ENCODE data around the gene IDI2. TPM values are rescaled to one million over a fixed set of nuclear protein-coding genes. Genes with fewer than 3 reads are reported as not detected.

IDI2 gene
- total and polyA plus RNA-seq, 2 donors (not counting 1 experiment from before 2014, with no cell fraction given), result not detected

GRCh38 chr10:969473-970150 lies 56.0 kb downstream of the IDI2 start:
- no peak for DNase-seq (ENCODE audit: low read depth in 2 of 2)
- Histone ChIP-seq H3K9ac (ENCODE audit: insufficient read depth, low read length) (no peak overlapping the region), H3K4me1 (ENCODE audit: control insufficient read depth, extremely low read depth, insufficient read depth, low read length) (peaks cover 4% of the 10 kb centered on the region), H3K9me3 (ENCODE audit: control insufficient read depth, insufficient read depth, low read depth, low read length) (no peaks in the 10 kb centered on the region), H3K27me3 (ENCODE audit: control insufficient read depth, insufficient read depth, low read length) (no peaks in the 10 kb centered on the region), H3K4me3 (replicated peaks in 1 of 4; ENCODE audit: control extremely low read depth in 1 of 4, insufficient read depth in 1 of 4, low read depth in 3 of 4, low read length in 4 of 4) (no peak overlapping the region), H2AFZ (ENCODE audit: low read length) (no peak overlapping the region), H3K4me2 (ENCODE audit: extremely low read depth, insufficient read depth, low read length) (no peak overlapping the region), H3K79me2 (ENCODE audit: control insufficient read depth, insufficient read depth, low read length) (no peaks in the 10 kb centered on the region), H4K20me1 (ENCODE audit: control insufficient read depth, extremely low read depth, insufficient read depth, low read length) (no peaks in the 10 kb centered on the region), H3K36me3 (ENCODE audit: control insufficient read depth, insufficient read depth, low read length) (no peaks in the 10 kb centered on the region), H3K27ac (ENCODE audit: insufficient read depth, low read length) (no peak overlapping the region)
- no peak for TF ChIP-seq EZH2 (IDR thresholded peaks at IDR 0.05; ENCODE audit: low read length, missing control alignments)
- TF ChIP-seq, protein P1, sequence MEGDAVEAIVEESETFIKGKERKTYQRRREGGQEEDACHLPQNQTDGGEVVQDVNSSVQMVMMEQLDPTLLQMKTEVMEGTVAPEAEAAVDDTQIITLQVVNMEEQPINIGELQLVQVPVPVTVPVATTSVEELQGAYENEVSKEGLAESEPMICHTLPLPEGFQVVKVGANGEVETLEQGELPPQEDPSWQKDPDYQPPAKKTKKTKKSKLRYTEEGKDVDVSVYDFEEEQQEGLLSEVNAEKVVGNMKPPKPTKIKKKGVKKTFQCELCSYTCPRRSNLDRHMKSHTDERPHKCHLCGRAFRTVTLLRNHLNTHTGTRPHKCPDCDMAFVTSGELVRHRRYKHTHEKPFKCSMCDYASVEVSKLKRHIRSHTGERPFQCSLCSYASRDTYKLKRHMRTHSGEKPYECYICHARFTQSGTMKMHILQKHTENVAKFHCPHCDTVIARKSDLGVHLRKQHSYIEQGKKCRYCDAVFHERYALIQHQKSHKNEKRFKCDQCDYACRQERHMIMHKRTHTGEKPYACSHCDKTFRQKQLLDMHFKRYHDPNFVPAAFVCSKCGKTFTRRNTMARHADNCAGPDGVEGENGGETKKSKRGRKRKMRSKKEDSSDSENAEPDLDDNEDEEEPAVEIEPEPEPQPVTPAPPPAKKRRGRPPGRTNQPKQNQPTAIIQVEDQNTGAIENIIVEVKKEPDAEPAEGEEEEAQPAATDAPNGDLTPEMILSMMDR (conservative IDR thresholded peaks at IDR 0.05 in 1 of 2, IDR thresholded peaks at IDR 0.05 in 1 of 2; ENCODE audit: low read depth in 1 of 2, low read length in 2 of 2), result no peak

Other genes starting within 250 kb of the IDI2 start
- 19.8 and 25.4 TPM in 2 replicates for gene LARP4B, start 94.2 kb downstream of the IDI2 start, total RNA-seq
- 38.6 and 44.3 TPM in 2 replicates for gene LARP4B, start 94.2 kb downstream of the IDI2 start, polyA plus RNA-seq
- 26.5 and 28.7 TPM in 2 replicates for gene GTPBP4, start 37.4 kb downstream of the IDI2 start, total RNA-seq
- 34.4 and 51.3 TPM in 2 replicates for gene GTPBP4, start 37.4 kb downstream of the IDI2 start, polyA plus RNA-seq
- 91.7 and 202 TPM in 2 replicates for gene IDI1, start 23.3 kb upstream of the IDI2 start, total RNA-seq
- 110 and 156 TPM in 2 replicates for gene IDI1, start 23.3 kb upstream of the IDI2 start, polyA plus RNA-seq
- gene WDR37, start 30.5 kb upstream of the IDI2 start, total RNA-seq, result 9.8 and 13.0 TPM in 2 replicates
- gene WDR37, start 30.5 kb upstream of the IDI2 start, polyA plus RNA-seq, result 15.8 and 17.2 TPM in 2 replicates